WTC11 (cell line): Measurements from ENCODE around the gene PROSER2. TPM values are rescaled to one million over a fixed set of nuclear protein-coding genes. Genes with fewer than 3 reads are reported as not detected.

Experiments used
- ATAC-seq: fragments of 200-7000 bp; cut with Tn5 transposase; 2 replicates; pipeline ENCODE4 v1.10.0; 2021; ENCODE audit warnings: mild to moderate bottlenecking, moderate library complexity
- Bru-seq: library from RNA; stranded (reverse); fragments of 400-500 nt; gene quantifications from one replicate; lab custom pipeline; 2021; lab: Mats Ljungman, UMichigan
- CTCF ChIA-PET: fragments of 300-600 bp; sonication (Branson Sonifier 250); formaldehyde crosslinking; loops from one replicate; lab custom pipeline; 2021; ENCODE audit warnings: antibody characterized with exemption; lab: Charles Lee
- POLR2A ChIA-PET: fragments of 350-600 bp; sonication (Branson Sonifier 250); formaldehyde crosslinking; loops from one replicate; lab custom pipeline; 2021; ENCODE audit warnings: antibody characterized with exemption; lab: Charles Lee
- DNase-seq: peaks from one replicate; pipeline ENCODE4 v3.0.0; 2021; ENCODE audit warnings: low spot score
- H3K27ac Mint-ChIP-seq: 2 replicates; pipeline ENCODE4 v1.8.0; 2021; ENCODE audit warnings: mixed read lengths
- H3K27me3 Mint-ChIP-seq: 2 replicates; pipeline ENCODE4 v1.8.0; 2021; ENCODE audit warnings: low read depth, mild to moderate bottlenecking, moderate library complexity, mixed read lengths
- H3K36me3 Mint-ChIP-seq: 2 replicates; pipeline ENCODE4 v1.8.0; 2021; ENCODE audit warnings: mixed read lengths
- H3K4me1 Mint-ChIP-seq: 2 replicates; pipeline ENCODE4 v1.8.0; 2022; ENCODE audit warnings: mixed read lengths
- H3K4me3 Mint-ChIP-seq: 2 replicates; pipeline ENCODE4 v1.8.0; 2021; ENCODE audit warnings: mild to moderate bottlenecking, moderate library complexity, mixed read lengths
- H3K9me3 Mint-ChIP-seq: 2 replicates; pipeline ENCODE4 v1.8.0; 2021; ENCODE audit warnings: mixed read lengths
- ARID4B ChIP-seq: sonication (generic); formaldehyde crosslinking; IDR thresholded peaks from 2 replicates; pipeline ENCODE4 v1.8.0; 2023; ENCODE audit warnings: missing genetic modification reagents, mild to moderate bottlenecking, borderline replicate concordance
- CBFB ChIP-seq: sonication (generic); formaldehyde crosslinking; IDR thresholded peaks from 2 replicates; pipeline ENCODE4 v1.8.1; 2022; ENCODE audit warnings: mild to moderate bottlenecking, low read depth, missing genetic modification reagents
- CREM ChIP-seq: sonication (generic); formaldehyde crosslinking; IDR thresholded peaks from 2 replicates; pipeline ENCODE4 v1.8.1; 2022; ENCODE audit warnings: mild to moderate bottlenecking, missing genetic modification reagents, moderate library complexity
- E2F5 ChIP-seq: sonication (generic); formaldehyde crosslinking; IDR thresholded peaks from 2 replicates; pipeline ENCODE4 v1.8.1; 2022; ENCODE audit warnings: mild to moderate bottlenecking, moderate library complexity, missing genetic modification reagents
- FOXP1 ChIP-seq: sonication (generic); formaldehyde crosslinking; IDR thresholded peaks from 2 replicates; pipeline ENCODE4 v1.8.0; 2022; ENCODE audit warnings: missing genetic modification reagents, mild to moderate bottlenecking, moderate library complexity, borderline replicate concordance
- GABPB1 ChIP-seq: sonication (generic); formaldehyde crosslinking; IDR thresholded peaks from 2 replicates; pipeline ENCODE4 v1.8.1; 2023; ENCODE audit warnings: mild to moderate bottlenecking, missing genetic modification reagents
- HMGXB4 ChIP-seq: sonication (generic); formaldehyde crosslinking; IDR thresholded peaks from 2 replicates; pipeline ENCODE4 v1.8.1; 2023; ENCODE audit warnings: mild to moderate bottlenecking, moderate library complexity, missing genetic modification reagents
- IRF1 ChIP-seq: sonication (generic); formaldehyde crosslinking; IDR thresholded peaks from 2 replicates; pipeline ENCODE4 v1.8.0; 2023; ENCODE audit warnings: missing genetic modification reagents
- IRF2 ChIP-seq: sonication (generic); formaldehyde crosslinking; IDR thresholded peaks from 2 replicates; pipeline ENCODE4 v1.8.0; 2022; ENCODE audit warnings: low read depth, missing genetic modification reagents, borderline replicate concordance
- KAT7 ChIP-seq: sonication (generic); formaldehyde crosslinking; IDR thresholded peaks from 2 replicates; pipeline ENCODE4 v1.8.1; 2023; ENCODE audit warnings: missing genetic modification reagents, mild to moderate bottlenecking, borderline replicate concordance
- MAX ChIP-seq: sonication (generic); formaldehyde crosslinking; IDR thresholded peaks from 2 replicates; pipeline ENCODE4 v1.8.0; 2022; ENCODE audit warnings: mild to moderate bottlenecking, missing genetic modification reagents
- MYBL2 ChIP-seq: sonication (generic); formaldehyde crosslinking; IDR thresholded peaks from 2 replicates; pipeline ENCODE4 v1.8.1; 2023; ENCODE audit warnings: mild to moderate bottlenecking, moderate library complexity, missing genetic modification reagents
- SMAD3 ChIP-seq: sonication (generic); formaldehyde crosslinking; IDR thresholded peaks from 2 replicates; pipeline ENCODE4 v1.8.0; 2022; ENCODE audit warnings: missing genetic modification reagents, mild to moderate bottlenecking, borderline replicate concordance
- STAT6 ChIP-seq: sonication (generic); formaldehyde crosslinking; conservative IDR thresholded peaks from 2 replicates; pipeline ENCODE4 v1.8.1; 2023; ENCODE audit warnings: mild to moderate bottlenecking, low read depth, missing genetic modification reagents, moderate library complexity
- TEAD1 ChIP-seq: sonication (generic); formaldehyde crosslinking; IDR thresholded peaks from 2 replicates; pipeline ENCODE4 v1.8.0; 2022; ENCODE audit warnings: mild to moderate bottlenecking, missing genetic modification reagents
- ZNF138 ChIP-seq: sonication (generic); formaldehyde crosslinking; conservative IDR thresholded peaks from 2 replicates; pipeline ENCODE4 v1.8.1; 2022; ENCODE audit warnings: mild to moderate bottlenecking, moderate library complexity, missing genetic modification reagents
- ZNF219 ChIP-seq: sonication (generic); formaldehyde crosslinking; IDR thresholded peaks from 2 replicates; pipeline ENCODE4 v1.8.0; 2023; ENCODE audit warnings: missing genetic modification reagents, mild to moderate bottlenecking, borderline replicate concordance
- ZNF396 ChIP-seq: fragments of 250-450 bp; sonication (Bioruptor Pico); IDR thresholded peaks from 2 replicates; pipeline ENCODE4 v1.8.0; 2021; ENCODE audit warnings: mild to moderate bottlenecking, moderate library complexity, borderline replicate concordance
- ZNF423 ChIP-seq: fragments of 250-450 bp; sonication (Bioruptor Pico); IDR thresholded peaks from 2 replicates; pipeline ENCODE4 v2.1.2; 2022; ENCODE audit warnings: mild to moderate bottlenecking, moderate library complexity
- ZNF425 ChIP-seq: fragments of 250-450 bp; sonication (Bioruptor Pico); conservative IDR thresholded peaks from 2 replicates; pipeline ENCODE4 v1.9.0; 2021; ENCODE audit warnings: mild to moderate bottlenecking
- ZNF671 ChIP-seq: fragments of 250-450 bp; sonication (Bioruptor Pico); IDR thresholded peaks from 2 replicates; pipeline ENCODE4 v1.8.0; 2021; ENCODE audit warnings: mild to moderate bottlenecking
- long read RNA-seq, 3 experiments: library from RNA in 1 of 3; library from capped mRNA in 1 of 3; library from polyadenylated mRNA in 1 of 3; unstranded in 2 of 3; stranded (forward) in 1 of 3; transcript quantifications; one replicate each; pipeline ENCODE4 v2.0.0, GENCODE V29; 2021
- total RNA-seq: library from RNA; stranded (reverse); gene quantifications from 3 replicates; pipeline ENCODE4 v1.2.3, GENCODE V29; 2021

PROSER2 gene
- total RNA-seq (7.3 to 8.7 TPM (median 8.5 TPM) in 3 replicates), Bru-seq, nascent RNA (percentile 52 among the genes with signal in this experiment)
- long read RNA-seq, experiment 1, transcript PROSER2-201 (4 exons, 3,333 nt) = major isoform, 28 of 33 reads
- long read RNA-seq, experiment 1, partial matches to known transcripts = 1 of 33 reads
- long read RNA-seq, experiment 1, other reads (novel, unspliced or antisense) = 4 of 33 reads
- long read RNA-seq, experiment 2, transcript PROSER2-202 (1 exons, 1,232 nt) = major isoform, 6 of 14 reads
- long read RNA-seq, experiment 2, partial matches to known transcripts = 4 of 14 reads
- long read RNA-seq, experiment 2, other reads (novel, unspliced or antisense) = 1 of 14 reads
- long read RNA-seq, experiment 3 = 0 reads

GRCh38 chr10:11823122-11823988 is at the start of gene PROSER2:
Gene PROSER2, plus strand, starts transcription at chr10:11823356. Its CDS starts 28,722 bp downstream, at chr10:11852078.
- Mint-ChIP-seq H3K9me3 (no peaks in the 10 kb centered on the region), H3K36me3 (no peaks in the 10 kb centered on the region), H3K4me1 (peaks cover 11% of the 10 kb centered on the region), H3K4me3 (peak within 1 kb of the TSS; percentile 85), H3K27ac (no peak within 1 kb of the TSS), H3K27me3 (peaks cover 16% of the 10 kb centered on the region)
- CTCF ChIA-PET = no interaction called here
- POLR2A ChIA-PET = no interaction called here
- ATAC-seq (peak; percentile 87), DNase-seq (peak; percentile 47)
- TF ChIP-seq ZNF425 (CRISPR knock-in tag) (no peak), CBFB (CRISPR knock-in tag) (no peak), KAT7 (CRISPR knock-in tag) (no peak), CREM (CRISPR knock-in tag) (0 out of 2 replicates have a peak, but pooled peaks have one; percentile 28), MYBL2 (no peak), ZNF423 (CRISPR knock-in tag) (peak; percentile 76), E2F5 (CRISPR knock-in tag) (0 out of 2 replicates have a peak, but pooled peaks have one; percentile 49), STAT6 (no peak), ZNF219 (CRISPR knock-in tag) (peak; percentile 86; the same call in 1 of the 2 replicates), ZNF138 (CRISPR knock-in tag) (no peak), GABPB1 (CRISPR knock-in tag) (no peak), SMAD3 (CRISPR knock-in tag) (no peak), IRF2 (CRISPR knock-in tag) (no peak), IRF1 (CRISPR knock-in tag) (no peak), TEAD1 (peak; percentile 65; the same call in 1 of the 2 replicates), ARID4B (0 out of 2 replicates have a peak, but pooled peaks have one; percentile 38), HMGXB4 (CRISPR knock-in tag) (0 out of 2 replicates have a peak, but pooled peaks have one; percentile 55), FOXP1 (CRISPR knock-in tag) (peak; percentile 57; the same call in 1 of the 2 replicates), MAX (CRISPR knock-in tag) (no peak), ZNF671 (no peak), ZNF396 (CRISPR knock-in tag) (no peak)
